ENCODE results near the gene TTC34. TPM values are rescaled to one million over a fixed set of nuclear protein-coding genes. Genes with fewer than 3 reads are reported as not detected.

Gene TTC34
- total RNA-seq, 1 experiment from 2014 or later: 0.92 TPM

- Histone ChIP-seq H4K8ac (replicated peaks; ENCODE audit: insufficient read length, low read depth, low read length) (no peak overlapping the region), H3T11ph (ENCODE audit: low read length) (no peak overlapping the region), H3K9me3 (ENCODE audit: control insufficient read depth, low read depth, low read length) (peaks cover 78% of the 10 kb centered on the region), H2BK120ac (ENCODE audit: low read depth, low read length, poor library complexity, severe bottlenecking) (no peak overlapping the region), H2BK20ac (ENCODE audit: low read depth, low read length, poor library complexity, severe bottlenecking) (no peak overlapping the region), H3K18ac (ENCODE audit: insufficient read length, low read depth, low read length) (no peak overlapping the region), H3K79me1 (ENCODE audit: insufficient read depth, low read depth, low read length, poor library complexity, severe bottlenecking) (no peaks in the 10 kb centered on the region), H3K56ac (ENCODE audit: insufficient read length, low read depth, low read length) (no peak overlapping the region), H4K91ac (ENCODE audit: insufficient read length, low read depth, low read length) (no peak overlapping the region), H2AK5ac (ENCODE audit: insufficient read length, low read length) (no peak overlapping the region), H3K27me3 (ENCODE audit: insufficient read depth, low read length) (no peaks in the 10 kb centered on the region), H4K20me1 (ENCODE audit: control insufficient read depth, insufficient read depth, insufficient read length) (no peaks in the 10 kb centered on the region), H2BK15ac (ENCODE audit: low read depth, low read length) (no peak overlapping the region), H2BK5ac (ENCODE audit: insufficient read length, low read length) (no peak overlapping the region), H3K4me1 (ENCODE audit: insufficient read depth, low read length) (no peaks in the 10 kb centered on the region), H3K23me2 (ENCODE audit: insufficient read length, low read depth, low read length, poor library complexity, severe bottlenecking) (no peaks in the 10 kb centered on the region), H4K5ac (ENCODE audit: insufficient read length, low read depth, low read length) (no peak overlapping the region), H2BK12ac (ENCODE audit: insufficient read length, low read depth, low read length) (no peak overlapping the region), H3K9ac (ENCODE audit: extremely low read depth, insufficient read length, low read length) (no peak overlapping the region), H3K14ac (ENCODE audit: insufficient read depth, low read length) (no peak overlapping the region), H3K79me2 (ENCODE audit: insufficient read depth, low read length) (no peaks in the 10 kb centered on the region), H3K4ac (ENCODE audit: low read depth, low read length) (no peak overlapping the region), H2AFZ (ENCODE audit: low read length) (no peak overlapping the region), H3K23ac (ENCODE audit: insufficient read length, low read depth, low read length) (no peak overlapping the region), H3K4me2 (ENCODE audit: insufficient read depth, insufficient read length, low read length) (no peak overlapping the region), H3K27ac (ENCODE audit: insufficient read length, low read depth, low read length) (no peak overlapping the region)
- WGBS (ENCODE audit: extremely low coverage, insufficient read length, low lambda C conversion rate): no CpG with 5 or more reads among the region's 58 CpGs
- H3K27ac Mint-ChIP-seq: no peak overlapping the region
- H3K4me3 Mint-ChIP-seq: no peak overlapping the region
- no peak for DNase-seq
- TF ChIP-seq CTCF (conservative IDR thresholded peaks at IDR 0.05): no peak
- peaks cover 0 to 37% (median 9%) of the 10 kb centered on the region in 3 experiments; a peak in 3 of 7 replicates for H3K36me3 Mint-ChIP-seq (ENCODE audit: insufficient read depth in 1 of 3, low read depth in 3 of 3)
- no peaks in the 10 kb centered on the region; the same call in 1 of the 2 replicates for H3K27me3 Mint-ChIP-seq (ENCODE audit: low read depth)
- H3K9me3 Mint-ChIP-seq: peaks cover 37 to 76% of the 10 kb centered on the region in 2 experiments
- H3K4me1 Mint-ChIP-seq: no peaks in the 10 kb centered on the region; a peak in 1 of 4 replicates
Observed at GRCh38 chr1:2789986-2790581, 11.4 kb downstream of the TTC34 start.

Measured in H9 (cell line).